Measurements from ENCODE around the gene SPTBN1. TPM values are rescaled to one million over a fixed set of nuclear protein-coding genes. Genes with fewer than 3 reads are reported as not detected.

Gene SPTBN1
- total RNA-seq, 3 donors from 2014 or later (not counting 1 experiment from before 2014, with no cell fraction given) = 65.7 to 142 (median 68.3) TPM

- H3K4me3 ChIP-seq (ENCODE audit: low read length) = no peak overlapping the region
- DNase-seq = no peak
- Mint-ChIP-seq H3K36me3 (no peaks in the 10 kb centered on the region), H3K4me1 (peaks cover 4 to 5% of the 10 kb centered on the region in 2 donors), H3K4me3 (no peak overlapping the region), H3K27me3 (ENCODE audit: low read depth in 2 of 2) (peaks cover 0 to 5% of the 10 kb centered on the region in 2 donors), H3K9me3 (no peaks in the 10 kb centered on the region), H3K27ac (no peak overlapping the region)
- H3K9me3 ChIP-seq (ENCODE audit: control insufficient read depth, insufficient read depth, low read length) = no peaks in the 10 kb centered on the region
- H3K27me3 ChIP-seq (ENCODE audit: control insufficient read depth, insufficient read depth, low read length) = no peaks in the 10 kb centered on the region
- ATAC-seq = no peak
- intact Hi-C loops (cut with micrococcal nuclease) = no loop called here
- H3K4me1 ChIP-seq (ENCODE audit: control insufficient read depth, insufficient read depth, low read length) = no peaks in the 10 kb centered on the region
- 55% methylated on average over 1 of the region's 3 CpGs for WGBS (ENCODE audit: insufficient coverage)
- no peaks in the 10 kb centered on the region for H3K36me3 ChIP-seq (ENCODE audit: control insufficient read depth, insufficient read depth, low read length)
- H3K27ac ChIP-seq (ENCODE audit: low read length) = no peak overlapping the region
- no peak for TF ChIP-seq CTCF (IDR thresholded peaks at IDR 0.05)
Observed at GRCh38 chr2:54543733-54544396, 87.7 kb downstream of the SPTBN1 start.

- H3K4me1 ChIP-seq (ENCODE audit: control insufficient read depth, insufficient read depth, low read length) = no peaks in the 10 kb centered on the region
- H3K4me3 Mint-ChIP-seq = no peak overlapping the region
- peaks cover 4 to 7% of the 10 kb centered on the region in 2 donors for H3K27me3 Mint-ChIP-seq (ENCODE audit: low read depth in 2 of 2)
- H3K4me3 ChIP-seq (ENCODE audit: low read length) = no peak overlapping the region
- TF ChIP-seq CTCF (IDR thresholded peaks at IDR 0.05) = no peak
- ATAC-seq (no peak), DNase-seq (no peak)
- H3K9me3 ChIP-seq (ENCODE audit: control insufficient read depth, insufficient read depth, low read length) = no peaks in the 10 kb centered on the region
- H3K4me1 Mint-ChIP-seq = peaks cover 4 to 5% of the 10 kb centered on the region in 2 donors
- H3K9me3 Mint-ChIP-seq = no peaks in the 10 kb centered on the region
- no peaks in the 10 kb centered on the region for H3K27me3 ChIP-seq (ENCODE audit: control insufficient read depth, insufficient read depth, low read length)
- 86% methylated on average over 3 of the region's 3 CpGs for WGBS (ENCODE audit: insufficient coverage)
- H3K27ac ChIP-seq (ENCODE audit: low read length) = no peak overlapping the region
- no peaks in the 10 kb centered on the region for H3K36me3 Mint-ChIP-seq
- intact Hi-C loops (cut with micrococcal nuclease) = no loop called here
- H3K27ac Mint-ChIP-seq = no peak overlapping the region
- H3K36me3 ChIP-seq (ENCODE audit: control insufficient read depth, insufficient read depth, low read length) = no peaks in the 10 kb centered on the region
Observed at GRCh38 chr2:54545702-54546450, 89.7 kb downstream of the SPTBN1 start.

- DNase-seq = no peak
- Histone ChIP-seq H3K4me1 (ENCODE audit: control insufficient read depth, insufficient read depth, low read length) (no peaks in the 10 kb centered on the region), H3K27me3 (ENCODE audit: control insufficient read depth, insufficient read depth, low read length) (no peaks in the 10 kb centered on the region), H3K36me3 (ENCODE audit: control insufficient read depth, insufficient read depth, low read length) (no peaks in the 10 kb centered on the region), H3K9me3 (ENCODE audit: control insufficient read depth, insufficient read depth, low read length) (no peaks in the 10 kb centered on the region), H3K4me3 (ENCODE audit: low read length) (no peak overlapping the region), H3K27ac (ENCODE audit: low read length) (no peak overlapping the region)
- Mint-ChIP-seq H3K4me1 (peaks cover 4 to 5% of the 10 kb centered on the region in 2 donors), H3K4me3 (no peak overlapping the region), H3K36me3 (no peaks in the 10 kb centered on the region), H3K9me3 (no peaks in the 10 kb centered on the region), H3K27me3 (ENCODE audit: low read depth in 2 of 2) (peaks cover 0 to 7% of the 10 kb centered on the region in 2 donors), H3K27ac (no peak overlapping the region)
- no peak for ATAC-seq
- no peak for TF ChIP-seq CTCF (IDR thresholded peaks at IDR 0.05)
- 95% methylated on average over 4 of the region's 4 CpGs for WGBS (ENCODE audit: insufficient coverage)
- intact Hi-C loops (cut with micrococcal nuclease) = no loop called here
Observed at GRCh38 chr2:54546518-54546917, 90.4 kb downstream of the SPTBN1 start.

All from natural killer cell (primary cell).